GM18861 (cell line): ENCODE results near the gene MAP3K5.

Experiments
- ATAC-seq: cut with Tn5 transposase; IDR thresholded peaks from one replicate; pipeline ENCODE4 v1.9.1; 2021; ENCODE audit not compliant: unreplicated experiment

The MAP3K5 gene

GRCh38 chr6:136525586-136526195, 266.6 kb downstream of the MAP3K5 start:
- no peak for ATAC-seq

- ATAC-seq: no peak
Measured at GRCh38 chr6:136524936-136525413, 267.3 kb downstream of the MAP3K5 start.

- ATAC-seq: no peak
Measured at GRCh38 chr6:136524339-136524935, 267.8 kb downstream of the MAP3K5 start.

DNA sequence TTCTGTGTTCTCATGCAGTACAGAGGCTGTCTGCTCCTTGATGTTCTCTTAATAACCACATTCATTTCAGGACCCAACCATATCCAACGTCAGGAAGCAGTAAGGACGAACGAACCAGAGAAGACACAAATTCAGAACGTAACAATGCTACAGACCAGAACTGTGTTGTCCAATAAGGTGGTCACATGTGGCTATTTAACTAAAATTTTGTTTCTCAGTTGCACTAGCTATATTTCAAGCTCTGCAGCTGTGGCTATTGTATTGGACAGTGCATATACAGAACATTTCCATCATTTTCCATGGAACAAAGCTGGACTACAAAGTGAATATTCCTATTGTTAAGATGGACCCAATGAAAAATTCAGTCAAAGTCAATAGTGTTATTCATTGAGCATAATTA, 269.1 kb downstream of the MAP3K5 start:
- no peak for ATAC-seq

DNA sequence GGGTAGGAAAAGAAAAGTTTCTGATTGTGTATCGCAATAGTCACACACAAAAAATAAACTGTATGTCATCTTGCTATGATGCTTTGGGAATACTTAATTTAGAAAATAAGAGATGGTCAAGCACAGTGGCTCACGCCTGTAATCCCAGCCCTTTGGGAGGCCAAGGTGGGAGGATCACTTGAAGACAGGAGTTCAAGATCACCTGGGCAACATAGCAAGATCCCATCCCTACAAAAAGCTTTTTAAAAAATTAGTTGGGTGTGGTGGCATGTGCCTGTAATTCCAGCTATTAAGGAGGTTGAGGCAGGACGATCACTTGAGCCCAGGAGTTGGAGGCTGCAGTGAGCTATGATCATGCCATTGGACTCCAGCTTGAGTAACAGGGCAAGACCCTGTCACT, 269.6 kb downstream of the MAP3K5 start:
- no peak for ATAC-seq

DNA sequence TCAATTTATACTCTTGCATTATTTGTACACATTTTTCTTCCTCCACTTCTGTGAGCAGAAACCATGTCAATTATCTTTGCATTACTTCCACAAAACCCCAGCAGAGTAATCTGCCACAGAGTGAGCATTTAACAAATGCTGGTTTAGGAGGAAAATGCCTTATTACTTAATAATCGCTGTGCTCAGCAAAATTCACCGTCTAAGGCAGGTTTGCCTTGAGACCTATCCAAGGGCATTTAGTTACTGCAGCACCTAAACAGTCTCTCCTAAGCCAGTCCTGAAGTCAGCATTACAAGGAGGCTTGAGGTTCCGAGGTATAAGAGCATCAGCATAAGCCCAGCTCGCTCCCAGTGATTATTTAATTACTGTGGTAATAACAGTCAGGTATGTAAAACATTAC, 270.4 kb downstream of the MAP3K5 start:
- ATAC-seq: no peak

GRCh38 chr6:136521427-136521826, 270.9 kb downstream of the MAP3K5 start:
- no peak for ATAC-seq

DNA sequence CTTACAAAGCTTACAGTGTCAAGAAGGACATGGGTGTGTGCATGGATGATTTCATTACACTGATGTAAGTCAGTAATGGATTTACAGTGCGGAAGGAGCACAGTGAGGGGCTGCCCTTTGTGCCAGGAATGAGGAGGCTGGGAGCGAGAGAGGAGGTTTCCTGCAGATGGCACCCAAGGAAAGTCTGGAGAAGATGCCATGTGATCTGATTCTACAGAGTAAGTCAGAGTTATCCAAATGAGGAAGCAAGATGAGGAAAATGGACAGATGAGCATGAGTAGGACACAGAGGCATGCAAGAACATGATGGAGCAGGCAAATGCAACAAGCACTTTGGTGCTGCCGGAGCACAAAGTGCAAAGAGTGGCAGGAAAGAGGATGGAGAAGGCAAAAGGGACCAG, 271.8 kb downstream of the MAP3K5 start:
- no peak for ATAC-seq

DNA sequence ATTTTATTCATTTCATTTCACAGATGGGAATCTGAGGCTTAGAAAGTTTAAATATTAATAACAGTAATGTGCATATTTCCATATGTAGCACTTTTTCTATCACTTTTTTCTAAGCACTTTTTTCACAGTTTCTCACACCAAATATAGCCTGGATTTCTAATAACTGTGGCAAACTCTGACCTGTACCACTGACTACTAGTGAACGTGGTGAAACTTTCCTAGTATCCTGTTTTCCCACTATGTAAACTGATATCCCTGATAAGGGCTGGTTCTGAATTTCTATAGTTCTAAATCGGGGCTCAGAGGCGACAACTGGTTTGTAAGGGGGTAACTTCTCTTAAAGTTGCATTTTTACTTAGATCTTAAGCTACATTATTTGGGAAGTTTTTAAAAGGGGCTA, 274.7 kb downstream of the MAP3K5 start:
- ATAC-seq: no peak

DNA sequence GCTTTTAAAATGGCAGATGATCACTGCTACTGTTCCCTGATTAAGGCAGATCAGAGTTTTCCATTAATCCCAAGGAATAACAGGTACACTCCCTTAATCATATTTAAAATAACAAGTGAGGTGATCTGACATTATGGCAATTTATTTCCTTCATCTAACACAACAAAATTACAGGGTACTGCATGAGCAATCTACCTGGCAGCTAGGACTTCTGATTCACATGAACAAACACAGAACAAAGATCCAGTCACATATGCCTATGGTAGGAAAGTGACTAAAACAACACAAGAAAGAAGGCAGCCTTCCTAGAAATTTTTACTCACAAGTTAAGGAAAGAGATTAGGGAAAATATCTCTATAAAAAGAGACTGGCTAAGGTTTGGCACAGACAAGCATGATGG, 275.3 kb downstream of the MAP3K5 start:
- ATAC-seq: no peak

GRCh38 chr6:136514591-136514990, 277.7 kb downstream of the MAP3K5 start:
- ATAC-seq: no peak

- ATAC-seq: no peak
Measured at GRCh38 chr6:136511926-136512325, 280.4 kb downstream of the MAP3K5 start.

DNA sequence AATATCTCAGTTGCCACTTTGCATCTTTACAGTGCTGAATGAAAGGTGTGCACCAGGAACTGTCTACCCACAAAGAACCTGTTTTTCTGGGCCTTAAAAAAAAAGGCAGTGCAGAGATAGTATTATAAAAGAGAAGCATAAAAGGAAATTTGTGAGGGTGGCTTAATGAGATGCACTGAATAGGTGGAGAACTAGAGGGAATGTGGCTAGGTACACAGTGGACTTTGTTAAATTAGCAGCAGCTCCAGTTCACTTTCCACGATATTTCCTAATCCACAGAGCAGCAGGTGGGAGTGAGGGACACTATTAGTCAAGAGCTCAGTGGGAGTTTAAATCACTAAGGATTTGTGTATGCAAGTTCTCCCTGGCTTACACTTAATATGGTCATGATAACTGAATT, 280.9 kb downstream of the MAP3K5 start:
- ATAC-seq: no peak

- no peak for ATAC-seq
Measured at GRCh38 chr6:136510782-136511181, 281.5 kb downstream of the MAP3K5 start.

DNA sequence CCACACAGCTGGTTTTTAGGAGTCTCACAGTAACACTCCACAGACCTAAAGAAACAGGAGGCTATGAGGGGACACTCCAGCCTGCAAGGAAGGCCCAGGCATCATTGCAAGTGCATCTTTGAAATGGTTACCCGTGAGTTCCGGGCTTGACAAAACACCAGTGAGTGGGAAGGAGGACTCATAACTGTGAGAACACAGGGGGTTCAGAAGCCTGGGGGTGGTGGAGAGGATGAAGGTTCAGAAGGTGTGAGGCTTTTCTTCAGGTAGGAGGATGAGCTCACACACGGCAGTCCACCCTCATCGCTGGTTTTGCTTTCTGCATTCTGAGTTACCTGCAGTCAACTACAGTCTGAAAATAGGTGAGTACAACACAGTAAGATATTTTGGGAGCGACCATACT, 282.0 kb downstream of the MAP3K5 start:
- ATAC-seq: no peak

- ATAC-seq: no peak
Measured at GRCh38 chr6:136508725-136509392, 283.4 kb downstream of the MAP3K5 start.
